Left renal pelvis (tissue), 4 donors: ENCODE data around the gene NT5M. TPM values are rescaled to one million over a fixed set of nuclear protein-coding genes. Genes with fewer than 3 reads are reported as not detected.
"Not testable (repeated sequence)": the region's sequence is repeated elsewhere in the genome, so short reads cannot be mapped to it uniquely, and the experiment has no call there.

ENCODE experiments used
- DNase-seq, 4 donors: peaks; one replicate each; pipeline ENCODE4 v3.0.0-alpha.2; 2013; ENCODE audit warnings: low read depth in 4 of 4, low spot score in 3 of 4
- polyA plus RNA-seq, 4 donors: library from polyadenylated mRNA; unstranded; fragments of 120-200 nt; gene quantifications; one replicate each; pipeline ENCODE4 v1.2.1, GENCODE V29; 2013; ENCODE audit not compliant: insufficient read length in 4 of 4

NT5M gene
- polyA plus RNA-seq, 4 donors = 3.7 to 6.0 (median 4.9) TPM

- no peak for DNase-seq
Observed at GRCh38 chr17:17300624-17301568, 2.3 kb upstream of the NT5M start.

- DNase-seq = not testable (repeated sequence)
Observed at GRCh38 chr17:17301659-17302058, 1.5 kb upstream of the NT5M start.

GRCh38 chr17:17303847-17304490 is 796 bp downstream of the NT5M start:
- DNase-seq = no peak

- DNase-seq = no peak
Observed at GRCh38 chr17:17304521-17304985, 1.4 kb downstream of the NT5M start.

- DNase-seq = no peak
Observed at GRCh38 chr17:17305281-17305801, 2.2 kb downstream of the NT5M start.

GRCh38 chr17:17309356-17309755 is 6.2 kb downstream of the NT5M start:
- no peak for DNase-seq

- DNase-seq = no peak
Observed at GRCh38 chr17:17313350-17313991, 10.3 kb downstream of the NT5M start.

- no peak for DNase-seq
Observed at GRCh38 chr17:17314501-17315071, 11.4 kb downstream of the NT5M start.

GRCh38 chr17:17315142-17315821 is 12.1 kb downstream of the NT5M start:
- no peak for DNase-seq

- DNase-seq = no peak
Observed at GRCh38 chr17:17320188-17320910, 17.2 kb downstream of the NT5M start.

GRCh38 chr17:17320911-17321220 is 17.7 kb downstream of the NT5M start:
- no peak for DNase-seq

GRCh38 chr17:17321356-17322025 is 18.3 kb downstream of the NT5M start:
- DNase-seq = no peak

- no peak for DNase-seq
Observed at GRCh38 chr17:17322516-17323510, 19.6 kb downstream of the NT5M start.

- DNase-seq = no peak
Observed at GRCh38 chr17:17324616-17325015, 21.4 kb downstream of the NT5M start.

- no peak for DNase-seq
Observed at GRCh38 chr17:17325228-17325627, 22.1 kb downstream of the NT5M start.

- DNase-seq = no peak
Observed at GRCh38 chr17:17325816-17326215, 22.6 kb downstream of the NT5M start.

- no peak for DNase-seq
Observed at GRCh38 chr17:17326275-17326875, 23.2 kb downstream of the NT5M start.
